ENCODE results near the gene GPC1. TPM values are rescaled to one million over a fixed set of nuclear protein-coding genes. Genes with fewer than 3 reads are reported as not detected.

The GPC1 gene
- total and polyA plus RNA-seq, 4 donors: 23.2 to 62.5 (median 26.5) TPM

DNA sequence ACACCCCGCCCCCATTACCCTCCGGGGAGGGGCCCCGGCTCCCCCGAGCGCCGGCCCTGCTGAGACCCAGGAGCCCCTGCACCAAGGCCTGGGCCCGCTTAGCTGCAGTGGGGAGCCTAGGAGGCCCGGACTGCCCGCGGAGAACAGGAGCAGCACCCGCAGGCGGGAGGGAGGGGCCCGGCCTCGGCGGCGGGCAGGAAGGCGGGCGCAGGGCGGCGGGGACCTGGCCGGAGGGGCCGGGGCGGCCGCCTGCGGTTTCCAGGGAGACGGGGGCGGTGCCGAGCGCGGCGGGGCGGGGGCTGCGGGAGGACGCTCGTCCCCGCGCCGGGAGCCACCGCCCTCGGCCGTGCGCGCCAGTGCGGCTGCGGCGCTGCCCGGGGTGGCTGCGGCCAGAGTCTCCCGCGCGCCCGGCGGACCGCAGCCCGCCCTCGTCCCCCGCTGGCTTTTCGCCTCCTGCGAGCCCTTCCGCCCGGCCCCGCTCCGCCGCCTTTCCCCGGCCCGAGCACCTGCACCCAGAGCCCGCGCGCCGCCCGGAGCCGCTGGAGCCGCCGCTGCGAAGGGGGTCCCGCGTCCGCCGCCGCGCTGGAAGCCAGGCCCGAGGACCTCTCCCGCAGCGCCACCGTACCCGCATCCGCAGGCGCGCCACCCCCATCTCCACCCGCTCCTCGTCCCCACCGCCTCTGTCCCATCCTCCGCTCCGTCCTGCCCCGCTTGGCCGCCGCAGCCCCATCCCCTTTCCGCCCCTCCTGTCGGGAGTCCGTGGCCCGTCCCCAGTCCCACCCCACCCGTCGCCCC lies 17.2 kb downstream of the GPC1 start:
- peaks cover 0 to 5% (median 0%) of the 10 kb centered on the region in 4 donors for H3K9me3 ChIP-seq (ENCODE audit: control insufficient read depth in 4 of 4, insufficient read depth in 3 of 4, low read length in 3 of 4)
- TF ChIP-seq, protein P1, sequence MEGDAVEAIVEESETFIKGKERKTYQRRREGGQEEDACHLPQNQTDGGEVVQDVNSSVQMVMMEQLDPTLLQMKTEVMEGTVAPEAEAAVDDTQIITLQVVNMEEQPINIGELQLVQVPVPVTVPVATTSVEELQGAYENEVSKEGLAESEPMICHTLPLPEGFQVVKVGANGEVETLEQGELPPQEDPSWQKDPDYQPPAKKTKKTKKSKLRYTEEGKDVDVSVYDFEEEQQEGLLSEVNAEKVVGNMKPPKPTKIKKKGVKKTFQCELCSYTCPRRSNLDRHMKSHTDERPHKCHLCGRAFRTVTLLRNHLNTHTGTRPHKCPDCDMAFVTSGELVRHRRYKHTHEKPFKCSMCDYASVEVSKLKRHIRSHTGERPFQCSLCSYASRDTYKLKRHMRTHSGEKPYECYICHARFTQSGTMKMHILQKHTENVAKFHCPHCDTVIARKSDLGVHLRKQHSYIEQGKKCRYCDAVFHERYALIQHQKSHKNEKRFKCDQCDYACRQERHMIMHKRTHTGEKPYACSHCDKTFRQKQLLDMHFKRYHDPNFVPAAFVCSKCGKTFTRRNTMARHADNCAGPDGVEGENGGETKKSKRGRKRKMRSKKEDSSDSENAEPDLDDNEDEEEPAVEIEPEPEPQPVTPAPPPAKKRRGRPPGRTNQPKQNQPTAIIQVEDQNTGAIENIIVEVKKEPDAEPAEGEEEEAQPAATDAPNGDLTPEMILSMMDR (IDR thresholded peaks at IDR 0.05; ENCODE audit: control extremely low read depth, extremely low read depth): no peak

DNA sequence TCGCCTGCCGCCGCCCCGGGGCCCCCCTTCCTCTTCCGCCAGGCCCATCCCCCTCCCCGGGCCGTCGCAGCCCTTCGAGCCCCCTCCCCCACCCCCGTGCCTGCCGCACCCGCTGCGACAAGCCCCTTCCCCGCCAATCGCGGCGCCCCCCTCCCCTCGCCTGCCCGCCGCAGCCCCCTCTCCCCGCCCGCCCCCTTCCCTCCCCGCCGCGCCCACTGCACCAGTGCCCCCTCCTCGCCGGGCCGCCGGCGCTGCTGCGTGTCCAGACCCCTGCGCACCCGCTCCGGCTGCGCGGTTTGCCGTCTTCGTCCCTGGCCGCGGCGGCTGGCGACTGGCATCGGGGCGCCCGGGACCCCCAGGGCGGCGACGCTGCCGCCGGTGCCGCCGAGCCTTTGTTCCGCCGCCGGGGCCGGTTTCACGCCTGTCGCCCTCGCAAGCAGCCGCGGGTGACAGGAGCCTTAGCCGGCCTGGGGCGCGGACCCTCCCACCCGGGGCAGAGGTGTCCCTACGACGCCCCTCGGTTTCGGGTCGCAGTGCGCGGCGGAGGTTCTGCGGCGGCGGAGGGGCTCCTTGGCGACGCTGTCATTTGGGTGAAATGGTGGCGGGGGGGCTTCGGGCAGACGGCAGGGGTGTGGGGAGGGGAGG lies 18.1 kb downstream of the GPC1 start:
- Histone ChIP-seq H3K9ac (ENCODE audit: insufficient read depth in 1 of 2, low read length in 2 of 2) (no peak overlapping the region), H3K4me1 (ENCODE audit: control insufficient read depth in 5 of 5, insufficient read depth in 5 of 5, low read length in 5 of 5) (peaks cover 0 to 17% (median 14%) of the 10 kb centered on the region in 5 donors), H3K9me3 (ENCODE audit: control insufficient read depth in 4 of 4, insufficient read depth in 3 of 4, low read length in 3 of 4) (peaks cover 0 to 7% (median 0%) of the 10 kb centered on the region in 4 donors), H3K27ac (ENCODE audit: low read depth in 1 of 2, low read length in 1 of 2) (no peak overlapping the region), H3K36me3 (ENCODE audit: control insufficient read depth in 4 of 4, insufficient read depth in 4 of 4, low read length in 4 of 4) (no peaks in the 10 kb centered on the region), H3K4me3 (no peak overlapping the region), H3K27me3 (ENCODE audit: control insufficient read depth in 3 of 3, insufficient read depth in 3 of 3, low read length in 2 of 3) (peaks cover 0 to 16% (median 2%) of the 10 kb centered on the region in 3 donors)
- TF ChIP-seq, protein P1 (IDR thresholded peaks at IDR 0.05; ENCODE audit: control extremely low read depth, extremely low read depth): no peak
- WGBS, 2 donors: 0 to 4% methylated on average over 39 to 78 of the region's 81 CpGs
- ATAC-seq (ENCODE audit: insufficient read depth, low FRiP score) (no peak), DNase-seq (no peak)

More for the DNA sequence above, 17.2 kb downstream of the GPC1 start:
- H3K36me3 ChIP-seq (ENCODE audit: control insufficient read depth in 4 of 4, insufficient read depth in 4 of 4, low read length in 4 of 4): no peaks in the 10 kb centered on the region
- peaks cover 0 to 17% (median 14%) of the 10 kb centered on the region in 5 donors for H3K4me1 ChIP-seq (ENCODE audit: control insufficient read depth in 5 of 5, insufficient read depth in 5 of 5, low read length in 5 of 5)
- no peak overlapping the region for H3K9ac ChIP-seq (ENCODE audit: insufficient read depth in 1 of 2, low read length in 2 of 2)
- peak overlapping the region; percentile 32 for H3K4me3 ChIP-seq
- WGBS, 2 donors: 0 to 2% methylated on average over 49 to 103 of the region's 103 CpGs
- peaks cover 0 to 16% (median 2%) of the 10 kb centered on the region in 3 donors for H3K27me3 ChIP-seq (ENCODE audit: control insufficient read depth in 3 of 3, insufficient read depth in 3 of 3, low read length in 2 of 3)
- peak; percentile 53 to 71 (median 70) for DNase-seq
- no peak overlapping the region for H3K27ac ChIP-seq (ENCODE audit: low read depth in 1 of 2, low read length in 1 of 2)
- ATAC-seq (ENCODE audit: insufficient read depth, low FRiP score): peak; percentile 44

DNA sequence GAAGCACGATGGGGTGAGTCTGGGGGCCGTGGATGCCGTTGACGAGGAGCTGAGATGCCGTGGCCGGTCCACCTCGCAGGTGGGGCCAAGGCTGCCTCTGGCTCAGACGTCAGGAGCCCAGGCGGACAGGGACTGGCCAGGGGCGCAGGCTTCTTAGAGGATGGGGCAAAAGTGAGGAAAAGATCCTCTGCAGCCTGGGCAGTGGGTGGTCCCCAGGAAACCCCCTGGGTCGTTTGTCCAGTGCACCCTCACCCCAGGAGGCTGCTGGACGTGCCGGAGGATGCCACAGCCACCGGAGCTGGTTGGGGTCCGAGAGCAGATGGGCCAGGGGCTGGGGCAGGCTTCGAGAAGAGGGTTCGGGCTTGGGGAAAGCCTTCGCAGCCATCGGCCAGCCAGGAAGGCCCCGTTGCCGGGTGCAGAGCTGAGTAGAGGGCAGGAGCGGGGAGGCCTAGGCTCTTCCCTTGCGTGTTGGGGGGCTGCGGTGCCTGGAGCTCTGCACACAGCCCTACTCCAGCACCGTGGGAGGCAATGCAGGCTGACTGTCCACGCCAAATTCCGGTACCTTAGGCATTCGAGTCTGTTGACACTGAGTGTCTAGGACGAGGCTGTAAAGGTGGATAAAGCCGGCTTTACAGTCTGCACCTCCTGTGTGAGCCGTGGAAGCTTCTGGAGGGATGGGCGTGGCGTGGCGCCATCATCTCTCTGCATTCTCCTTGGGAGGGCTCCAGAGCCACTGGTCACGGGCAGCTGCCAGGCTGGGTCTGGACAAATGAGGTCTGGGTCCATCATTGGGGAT lies 18.8 kb downstream of the GPC1 start:
- Histone ChIP-seq H3K4me1 (ENCODE audit: control insufficient read depth in 5 of 5, insufficient read depth in 5 of 5, low read length in 5 of 5) (peaks cover 0 to 17% (median 14%) of the 10 kb centered on the region in 5 donors), H3K36me3 (ENCODE audit: control insufficient read depth in 4 of 4, insufficient read depth in 4 of 4, low read length in 4 of 4) (no peaks in the 10 kb centered on the region), H3K27ac (ENCODE audit: low read depth in 1 of 2, low read length in 1 of 2) (no peak overlapping the region), H3K9ac (ENCODE audit: insufficient read depth in 1 of 2, low read length in 2 of 2) (no peak overlapping the region), H3K4me3 (no peak overlapping the region), H3K9me3 (ENCODE audit: control insufficient read depth in 4 of 4, insufficient read depth in 3 of 4, low read length in 3 of 4) (peaks cover 0 to 7% (median 0%) of the 10 kb centered on the region in 4 donors), H3K27me3 (ENCODE audit: control insufficient read depth in 3 of 3, insufficient read depth in 3 of 3, low read length in 2 of 3) (peaks cover 0 to 16% (median 2%) of the 10 kb centered on the region in 3 donors)
- TF ChIP-seq, protein P1 (IDR thresholded peaks at IDR 0.05; ENCODE audit: control extremely low read depth, extremely low read depth): no peak
- 17 to 36% methylated on average over 35 of the region's 35 CpGs for WGBS, 2 donors
- ATAC-seq (ENCODE audit: insufficient read depth, low FRiP score) (no peak), DNase-seq (no peak)

Data from lung (tissue), 12 donors.